ENCODE data around the gene ABCB4. TPM values are rescaled to one million over a fixed set of nuclear protein-coding genes. Genes with fewer than 3 reads are reported as not detected.

The ABCB4 gene
- total RNA-seq (1 to 10 TPM; 1.7 to 2.3 TPM), polyA plus RNA-seq (1 to 10 TPM in 1 of 3 donors, not detected in 2; 1.1 TPM), total RNA-seq (0 to 0.78 (median 0.04) reads per million in 6 experiments)

GRCh38 chr7:87475359-87476178 lies at the start of gene ABCB4:
ABCB4 (minus strand) TSS chr7:87475680; CDS start chr7:87475465, 215 bp downstream.
- Mint-ChIP-seq H3K27me3 (peaks cover 24 to 36% (median 32%) of the 10 kb centered on the region in 5 donors), H3K9me3 (peaks cover 0 to 3% (median 0%) of the 10 kb centered on the region in 9 donors), H3K27ac (peak within 1 kb of the TSS in 3 of 10 donors; percentile 11 to 80 (median 75)), H3K36me3 (no peaks in the 10 kb centered on the region), H3K4me1 (peaks cover 0 to 27% (median 13%) of the 10 kb centered on the region in 4 donors), H3K4me3 (peak within 1 kb of the TSS; percentile 50 to 83 (median 66))
- ATAC-seq (peak; percentile 45 to 46), DNase-seq (peak in 1 of 10 donors; percentile 3)
- POLR2A ChIA-PET = no interaction called here

- H3K4me1 Mint-ChIP-seq = peaks cover 0 to 8% (median 0%) of the 10 kb centered on the region in 4 donors
- POLR2A ChIA-PET = no interaction called here
- H3K36me3 Mint-ChIP-seq = peaks cover 6 to 76% (median 44%) of the 10 kb centered on the region in 3 donors
- no peaks in the 10 kb centered on the region for H3K27me3 Mint-ChIP-seq
- no peak for DNase-seq
- H3K4me3 Mint-ChIP-seq = no peak overlapping the region
- no peak overlapping the region for H3K27ac Mint-ChIP-seq
- no peaks in the 10 kb centered on the region for H3K9me3 Mint-ChIP-seq
- no peak for ATAC-seq
Measured at GRCh38 chr7:87518735-87519134, 43.3 kb upstream of the ABCB4 start.

GRCh38 chr7:87517891-87518290 lies 42.4 kb upstream of the ABCB4 start:
- no peaks in the 10 kb centered on the region for H3K27me3 Mint-ChIP-seq
- peak overlapping the region in 1 of 10 donors; percentile 44 for H3K27ac Mint-ChIP-seq
- H3K4me3 Mint-ChIP-seq = no peak overlapping the region
- H3K36me3 Mint-ChIP-seq = peaks cover 6 to 82% (median 41%) of the 10 kb centered on the region in 3 donors
- H3K9me3 Mint-ChIP-seq = no peaks in the 10 kb centered on the region
- POLR2A ChIA-PET = no interaction called here
- H3K4me1 Mint-ChIP-seq = peaks cover 0 to 8% (median 0%) of the 10 kb centered on the region in 4 donors
- ATAC-seq = no peak
- no peak for DNase-seq

GRCh38 chr7:87517136-87517815 lies 41.8 kb upstream of the ABCB4 start:
- Mint-ChIP-seq H3K36me3 (peaks cover 6 to 85% (median 41%) of the 10 kb centered on the region in 3 donors), H3K4me3 (no peak overlapping the region), H3K9me3 (no peaks in the 10 kb centered on the region), H3K4me1 (peaks cover 0 to 8% (median 0%) of the 10 kb centered on the region in 4 donors), H3K27me3 (no peaks in the 10 kb centered on the region), H3K27ac (no peak overlapping the region)
- POLR2A ChIA-PET = no interaction called here
- DNase-seq = no peak
- no peak for ATAC-seq

GRCh38 chr7:87513735-87514335 lies 38.4 kb upstream of the ABCB4 start:
- H3K27me3 Mint-ChIP-seq = no peaks in the 10 kb centered on the region
- DNase-seq (no peak), ATAC-seq (no peak)
- peaks cover 0 to 2% (median under 1%) of the 10 kb centered on the region in 4 donors for H3K4me1 Mint-ChIP-seq
- H3K4me3 Mint-ChIP-seq = no peak overlapping the region
- H3K36me3 Mint-ChIP-seq = peaks cover 6 to 87% (median 23%) of the 10 kb centered on the region in 3 donors
- POLR2A ChIA-PET = no interaction called here
- no peaks in the 10 kb centered on the region for H3K9me3 Mint-ChIP-seq
- no peak overlapping the region for H3K27ac Mint-ChIP-seq

- ATAC-seq = no peak
- peaks cover 6 to 89% (median 27%) of the 10 kb centered on the region in 3 donors for H3K36me3 Mint-ChIP-seq
- H3K9me3 Mint-ChIP-seq = no peaks in the 10 kb centered on the region
- peaks cover 0 to 5% (median under 1%) of the 10 kb centered on the region in 4 donors for H3K4me1 Mint-ChIP-seq
- DNase-seq = no peak
- H3K27me3 Mint-ChIP-seq = no peaks in the 10 kb centered on the region
- H3K27ac Mint-ChIP-seq = no peak overlapping the region
- no peak overlapping the region for H3K4me3 Mint-ChIP-seq
- POLR2A ChIA-PET = no interaction called here
Measured at GRCh38 chr7:87512906-87513305, 37.4 kb upstream of the ABCB4 start.

- POLR2A ChIA-PET = no interaction called here
- no peak for ATAC-seq
- Mint-ChIP-seq H3K4me1 (peaks cover 0 to 5% (median under 1%) of the 10 kb centered on the region in 4 donors), H3K27ac (peak overlapping the region in 2 of 10 donors; percentile 17 to 71), H3K4me3 (no peak overlapping the region), H3K36me3 (peaks cover 6 to 90% (median 29%) of the 10 kb centered on the region in 3 donors), H3K27me3 (no peaks in the 10 kb centered on the region), H3K9me3 (no peaks in the 10 kb centered on the region)
- no peak for DNase-seq
Measured at GRCh38 chr7:87511510-87511909, 36.0 kb upstream of the ABCB4 start.

- POLR2A ChIA-PET = no interaction called here
- Mint-ChIP-seq H3K9me3 (no peaks in the 10 kb centered on the region), H3K36me3 (peaks cover 6 to 92% (median 36%) of the 10 kb centered on the region in 3 donors), H3K4me1 (peaks cover 0 to 8% (median under 1%) of the 10 kb centered on the region in 4 donors), H3K4me3 (no peak overlapping the region), H3K27me3 (no peaks in the 10 kb centered on the region), H3K27ac (peak overlapping the region in 3 of 10 donors; percentile 8 to 67 (median 63))
- ATAC-seq = no peak
- no peak for DNase-seq
Measured at GRCh38 chr7:87510411-87510875, 35.0 kb upstream of the ABCB4 start.

GRCh38 chr7:87507446-87507845 lies 32.0 kb upstream of the ABCB4 start:
- peaks cover 0 to 8% (median 0%) of the 10 kb centered on the region in 4 donors for H3K4me1 Mint-ChIP-seq
- no peak for ATAC-seq
- no peaks in the 10 kb centered on the region for H3K9me3 Mint-ChIP-seq
- POLR2A ChIA-PET = no interaction called here
- H3K27ac Mint-ChIP-seq = peak overlapping the region in 4 of 10 donors; percentile 25 to 60 (median 31)
- peaks cover 0 to 87% (median 33%) of the 10 kb centered on the region in 3 donors for H3K36me3 Mint-ChIP-seq
- DNase-seq = no peak
- no peak overlapping the region for H3K4me3 Mint-ChIP-seq
- H3K27me3 Mint-ChIP-seq = no peaks in the 10 kb centered on the region

- Mint-ChIP-seq H3K9me3 (no peaks in the 10 kb centered on the region), H3K27me3 (no peaks in the 10 kb centered on the region), H3K27ac (peak overlapping the region in 3 of 10 donors; percentile 21 to 73 (median 33)), H3K4me1 (peaks cover 0 to 8% (median 0%) of the 10 kb centered on the region in 4 donors), H3K36me3 (peaks cover 0 to 81% (median 36%) of the 10 kb centered on the region in 3 donors), H3K4me3 (no peak overlapping the region)
- no peak for ATAC-seq
- POLR2A ChIA-PET = no interaction called here
- DNase-seq = peak in 2 of 10 donors; percentile 5 to 7
Measured at GRCh38 chr7:87506246-87507180, 31.0 kb upstream of the ABCB4 start.

- no peak for ATAC-seq
- no peak for DNase-seq
- Mint-ChIP-seq H3K4me3 (no peak overlapping the region), H3K4me1 (peaks cover 0 to 7% (median 0%) of the 10 kb centered on the region in 4 donors), H3K36me3 (peaks cover 0 to 78% (median 43%) of the 10 kb centered on the region in 3 donors), H3K27ac (peak overlapping the region in 1 of 10 donors; percentile 73), H3K27me3 (no peaks in the 10 kb centered on the region), H3K9me3 (no peaks in the 10 kb centered on the region)
- POLR2A ChIA-PET = no interaction called here
Measured at GRCh38 chr7:87505557-87506245, 30.2 kb upstream of the ABCB4 start.

Measured in naive thymus-derived CD8-positive, alpha-beta T cell (primary cell).